Stimulated activated memory B cell treated with anti-CD40 and anti-IgM and Interleukin-4, amounts not matched to agents 10 μg/mL and 1 μg/mL and 100 μg/mL, for 72 hours (primary cell): Measurements from ENCODE around the gene KLHL26.

Source experiments
- ATAC-seq: fragments of 150-1000 bp; cut with Tn5 transposase; 2 replicates; pipeline ENCODE4 v1.10.0; 2021
- H3K27ac Mint-ChIP-seq: one replicate; pipeline ENCODE4 v1.8.0; 2022; ENCODE audit warnings: mild to moderate bottlenecking, mixed read lengths
- H3K27me3 Mint-ChIP-seq: one replicate; pipeline ENCODE4 v1.8.0; 2022; ENCODE audit warnings: mixed read lengths
- H3K36me3 Mint-ChIP-seq: one replicate; pipeline ENCODE4 v1.8.0; 2022; ENCODE audit warnings: mixed read lengths
- H3K4me1 Mint-ChIP-seq: one replicate; pipeline ENCODE4 v1.8.0; 2022; ENCODE audit warnings: mixed read lengths
- H3K4me3 Mint-ChIP-seq: one replicate; pipeline ENCODE4 v1.8.0; 2022; ENCODE audit warnings: mild to moderate bottlenecking, moderate library complexity, mixed read lengths
- H3K9me3 Mint-ChIP-seq: one replicate; pipeline ENCODE4 v1.8.0; 2022; ENCODE audit warnings: mixed read lengths

KLHL26 gene

DNA sequence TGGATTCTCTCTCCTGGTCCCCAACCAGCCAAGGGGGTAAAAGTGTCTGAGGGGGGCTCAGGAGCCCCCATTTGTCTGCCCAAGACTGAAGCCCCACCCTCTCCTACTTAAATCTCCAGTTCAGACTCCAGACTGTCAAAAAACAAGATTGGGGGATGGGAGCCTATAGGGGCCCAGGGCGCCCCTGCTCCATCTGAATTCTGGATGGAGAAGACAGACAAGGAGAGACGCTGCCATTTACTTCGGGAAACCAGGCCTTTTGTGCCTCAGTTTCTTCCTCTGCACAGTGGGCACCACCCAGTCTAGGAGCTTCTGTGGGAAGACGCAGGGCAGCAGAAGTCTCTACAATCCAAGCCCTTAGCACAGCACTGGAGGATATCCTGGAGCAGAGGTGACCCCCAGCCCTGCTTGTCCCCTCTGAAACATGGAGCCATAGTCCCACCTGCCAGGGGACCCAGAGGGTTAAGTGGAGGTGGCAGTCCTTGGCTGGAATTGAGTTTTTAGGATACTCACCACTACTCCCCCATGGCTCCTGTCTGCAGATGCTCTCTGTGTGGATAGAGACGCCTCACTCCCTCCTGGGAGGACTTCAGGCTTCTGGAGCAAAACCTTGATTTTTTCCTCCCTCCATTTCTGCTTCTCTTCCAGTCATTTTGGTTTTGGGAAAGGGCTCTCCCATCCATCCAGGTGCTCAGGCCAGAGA is 28.6 kb upstream of the KLHL26 start:
- H3K4me3 Mint-ChIP-seq: no peak overlapping the region
- H3K27ac Mint-ChIP-seq: no peak overlapping the region
- no peaks in the 10 kb centered on the region for H3K9me3 Mint-ChIP-seq
- peaks cover 44% of the 10 kb centered on the region for H3K4me1 Mint-ChIP-seq
- H3K36me3 Mint-ChIP-seq: no peaks in the 10 kb centered on the region
- no peak for ATAC-seq
- H3K27me3 Mint-ChIP-seq: peaks cover 84% of the 10 kb centered on the region

DNA sequence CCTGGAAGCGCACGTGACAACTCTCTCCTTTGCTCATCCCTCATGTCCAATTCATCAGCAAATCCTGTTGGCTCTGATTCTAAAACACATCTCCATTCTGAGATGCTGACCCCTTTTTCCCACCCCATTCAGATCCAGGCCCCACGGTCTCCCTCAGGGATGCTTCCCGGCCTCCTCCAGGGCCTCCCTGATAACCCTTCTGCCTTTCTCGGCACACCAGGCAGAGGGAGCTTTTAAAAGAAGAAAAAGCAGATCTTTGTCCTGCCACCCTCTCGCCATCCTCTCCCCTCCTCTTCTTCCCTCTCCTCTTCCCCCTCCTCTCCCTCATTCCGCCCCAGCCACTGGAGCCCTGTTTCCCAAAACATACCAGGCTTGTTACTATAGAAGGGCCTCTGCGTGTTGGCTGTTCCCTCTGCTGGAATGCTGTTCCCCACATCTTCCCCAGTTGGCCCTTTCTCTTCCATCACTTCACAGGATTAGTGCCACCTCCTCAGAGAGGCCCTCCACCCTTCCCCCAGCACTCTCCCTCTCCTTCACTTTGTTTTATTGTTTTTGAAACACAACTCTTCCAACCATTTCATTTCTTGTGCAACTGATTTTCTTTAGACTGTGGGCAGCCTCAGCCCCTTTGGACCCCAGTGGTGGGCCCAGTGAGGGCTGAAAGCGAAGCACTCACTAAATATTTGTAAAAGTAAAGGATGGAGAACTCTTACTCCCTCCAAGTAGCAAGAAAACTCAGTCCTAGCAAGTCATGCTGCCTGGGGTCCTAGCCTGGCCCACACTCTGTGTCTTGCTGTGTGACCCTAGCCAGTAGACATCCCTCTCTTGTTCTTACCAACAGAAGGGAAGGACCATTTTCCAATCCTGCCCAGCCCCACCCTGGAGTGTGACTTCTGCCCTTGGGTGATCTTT is 27.8 kb upstream of the KLHL26 start:
- H3K9me3 Mint-ChIP-seq: no peaks in the 10 kb centered on the region
- H3K36me3 Mint-ChIP-seq: no peaks in the 10 kb centered on the region
- ATAC-seq: no peak
- peaks cover 48% of the 10 kb centered on the region for H3K4me1 Mint-ChIP-seq
- H3K27me3 Mint-ChIP-seq: peaks cover 88% of the 10 kb centered on the region
- no peak overlapping the region for H3K27ac Mint-ChIP-seq
- H3K4me3 Mint-ChIP-seq: no peak overlapping the region

DNA sequence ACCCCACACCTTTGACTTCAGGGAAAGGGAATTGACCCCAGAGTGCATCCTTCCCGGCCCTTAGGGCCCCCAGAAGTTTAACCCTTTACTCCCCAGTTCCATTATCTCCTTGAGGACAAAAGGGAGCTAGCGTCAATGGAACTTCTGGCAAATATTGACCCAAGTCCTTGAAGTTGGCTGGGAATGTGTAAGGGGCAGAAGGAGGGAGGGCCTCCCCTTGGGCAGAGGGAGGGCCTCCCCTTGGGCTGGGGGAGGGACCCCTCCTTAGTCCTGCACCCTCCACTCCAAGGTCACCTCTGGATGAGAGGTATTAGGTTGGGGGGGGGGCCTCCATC is 27.1 kb upstream of the KLHL26 start:
- peaks cover 51% of the 10 kb centered on the region for H3K4me1 Mint-ChIP-seq
- H3K27me3 Mint-ChIP-seq: peaks cover 90% of the 10 kb centered on the region
- ATAC-seq: no peak
- H3K4me3 Mint-ChIP-seq: no peak overlapping the region
- H3K36me3 Mint-ChIP-seq: no peaks in the 10 kb centered on the region
- no peak overlapping the region for H3K27ac Mint-ChIP-seq
- no peaks in the 10 kb centered on the region for H3K9me3 Mint-ChIP-seq

DNA sequence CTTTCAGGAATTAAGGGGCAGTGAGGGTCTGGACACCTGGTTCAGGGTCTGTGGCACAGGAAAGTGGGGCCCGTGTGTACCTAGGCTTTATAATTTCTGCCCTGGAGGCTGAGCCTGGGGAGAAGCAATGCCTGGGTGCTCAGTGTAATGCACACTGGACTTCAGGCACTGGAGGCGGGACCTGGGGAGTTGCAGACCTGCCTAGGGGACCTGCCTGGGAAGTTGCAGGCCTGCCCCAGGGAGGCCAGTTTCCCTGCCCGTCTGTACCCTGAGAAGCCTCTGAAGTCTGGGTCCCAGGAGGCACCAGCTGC is 26.6 kb upstream of the KLHL26 start:
- H3K27ac Mint-ChIP-seq: no peak overlapping the region
- no peaks in the 10 kb centered on the region for H3K9me3 Mint-ChIP-seq
- no peak for ATAC-seq
- peaks cover 90% of the 10 kb centered on the region for H3K27me3 Mint-ChIP-seq
- peaks cover 46% of the 10 kb centered on the region for H3K4me1 Mint-ChIP-seq
- no peaks in the 10 kb centered on the region for H3K36me3 Mint-ChIP-seq
- no peak overlapping the region for H3K4me3 Mint-ChIP-seq

DNA sequence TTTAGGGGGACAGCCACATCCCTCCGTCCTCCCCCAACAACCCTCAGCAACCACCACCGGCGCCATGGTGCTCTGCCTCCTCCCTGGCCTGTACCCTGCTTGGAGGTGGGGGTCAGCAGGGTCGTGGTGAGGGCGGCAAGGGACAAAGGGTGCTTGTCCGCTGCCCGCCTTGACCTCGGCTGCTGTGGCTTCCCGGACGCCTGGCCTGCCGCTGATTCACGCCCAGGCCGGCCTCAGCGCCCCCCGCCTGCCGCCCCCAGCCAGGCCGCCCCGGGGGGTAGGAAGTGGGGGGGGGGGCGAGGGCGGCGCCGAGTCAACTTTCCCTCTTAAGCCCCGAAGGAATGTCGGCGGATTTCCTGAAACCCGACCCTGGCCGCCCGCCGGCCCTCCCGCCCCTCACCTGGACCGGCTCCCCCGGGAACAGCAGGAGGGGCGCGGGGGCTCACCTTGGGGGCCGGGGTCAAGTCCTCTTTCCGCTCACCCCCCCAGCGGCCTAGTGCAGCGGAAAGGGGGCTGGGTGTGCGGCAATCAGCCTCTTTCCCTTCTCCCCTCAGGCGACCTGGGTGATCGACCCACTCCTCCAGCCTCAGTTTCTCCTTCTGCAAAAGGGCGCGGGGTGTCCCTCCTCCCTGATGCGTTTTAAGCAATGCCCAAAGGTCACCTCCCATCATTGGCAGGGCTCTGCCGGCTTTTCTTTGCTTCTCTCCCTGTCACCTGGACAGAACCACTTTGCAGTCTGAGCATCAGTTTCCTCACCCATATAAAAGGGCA is 26.1 kb upstream of the KLHL26 start:
- Mint-ChIP-seq H3K36me3 (no peaks in the 10 kb centered on the region), H3K27ac (no peak overlapping the region), H3K27me3 (peaks cover 90% of the 10 kb centered on the region), H3K4me1 (peaks cover 42% of the 10 kb centered on the region), H3K9me3 (no peaks in the 10 kb centered on the region), H3K4me3 (peak overlapping the region; percentile 51)
- ATAC-seq: no peak

DNA sequence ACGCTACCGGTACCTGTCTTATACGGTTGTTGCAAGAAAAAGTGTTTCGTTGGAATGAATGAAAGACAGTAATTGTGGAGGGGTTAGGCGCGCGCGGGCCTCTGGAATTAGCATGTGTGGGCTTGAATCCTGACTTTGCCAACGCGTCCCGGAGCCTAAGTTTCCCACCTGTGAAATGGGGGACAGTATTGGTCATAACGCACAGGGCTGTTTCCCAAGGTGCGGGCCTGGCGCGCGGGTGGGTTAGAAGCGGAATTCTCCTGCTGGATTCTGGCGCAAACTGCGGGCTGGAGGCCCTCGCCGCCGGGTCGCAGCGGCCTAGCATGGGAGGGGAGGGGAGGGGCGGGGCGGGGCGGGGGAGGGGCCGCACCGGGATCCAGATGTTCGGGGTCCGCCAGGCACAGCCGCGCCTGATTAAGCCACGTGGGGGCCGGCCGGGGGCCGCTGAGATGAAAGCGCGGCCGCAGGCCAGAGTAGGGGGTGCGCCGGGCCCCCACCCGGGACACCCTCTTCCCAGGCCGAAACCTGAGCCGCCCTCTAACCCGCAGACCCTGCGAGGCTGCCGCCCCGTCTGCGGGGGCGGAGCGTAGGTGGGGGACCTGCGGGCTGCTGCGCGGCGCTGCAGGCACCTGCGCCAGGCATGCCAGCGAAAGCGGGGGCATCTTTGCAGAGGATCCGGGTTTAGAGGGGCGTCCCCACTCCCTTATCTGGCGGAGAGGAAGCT is 25.3 kb upstream of the KLHL26 start:
- peak; percentile 21 for ATAC-seq
- Mint-ChIP-seq H3K27me3 (peaks cover 97% of the 10 kb centered on the region), H3K4me3 (peak overlapping the region; percentile 57), H3K4me1 (peaks cover 42% of the 10 kb centered on the region), H3K27ac (no peak overlapping the region), H3K36me3 (no peaks in the 10 kb centered on the region), H3K9me3 (no peaks in the 10 kb centered on the region)

DNA sequence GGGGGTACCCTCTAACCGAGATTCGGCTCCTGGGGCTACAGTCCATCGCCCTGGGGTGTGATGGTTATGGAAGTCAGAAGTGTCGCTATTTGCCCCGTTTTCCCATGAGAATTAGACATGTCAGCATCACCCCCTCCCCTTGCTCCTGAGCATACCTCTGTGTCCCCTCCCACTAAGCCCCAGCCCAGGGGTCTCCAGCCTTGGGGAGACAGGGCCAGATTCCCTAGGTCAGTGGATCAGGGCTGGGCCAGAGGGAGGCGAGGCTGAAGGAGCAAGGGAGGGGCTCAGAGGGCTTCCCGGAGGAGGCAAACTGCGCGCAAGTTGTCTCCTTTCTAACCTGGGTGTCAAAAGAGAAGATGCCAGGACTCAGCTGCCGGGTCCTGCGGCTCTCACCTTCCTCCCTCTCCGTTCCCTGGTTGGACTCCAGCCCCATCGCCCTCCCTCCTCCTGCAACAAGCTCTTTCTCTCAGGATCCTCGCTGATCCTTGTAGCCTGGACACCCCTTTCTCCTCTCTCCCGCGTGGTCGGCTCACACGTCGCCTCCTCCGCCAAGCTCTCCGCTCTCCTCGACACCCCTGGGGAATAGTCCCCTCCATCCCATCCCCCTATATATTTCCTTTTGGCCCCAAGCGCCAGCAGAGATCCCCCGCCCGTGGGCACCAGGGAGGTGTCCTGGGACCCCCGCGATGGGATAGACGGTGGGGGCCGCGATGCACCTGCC is 24.6 kb upstream of the KLHL26 start:
- ATAC-seq: no peak
- Mint-ChIP-seq H3K27ac (no peak overlapping the region), H3K36me3 (no peaks in the 10 kb centered on the region), H3K9me3 (no peaks in the 10 kb centered on the region), H3K27me3 (peaks cover 100% of the 10 kb centered on the region), H3K4me3 (peak overlapping the region; percentile 57), H3K4me1 (peaks cover 38% of the 10 kb centered on the region)

DNA sequence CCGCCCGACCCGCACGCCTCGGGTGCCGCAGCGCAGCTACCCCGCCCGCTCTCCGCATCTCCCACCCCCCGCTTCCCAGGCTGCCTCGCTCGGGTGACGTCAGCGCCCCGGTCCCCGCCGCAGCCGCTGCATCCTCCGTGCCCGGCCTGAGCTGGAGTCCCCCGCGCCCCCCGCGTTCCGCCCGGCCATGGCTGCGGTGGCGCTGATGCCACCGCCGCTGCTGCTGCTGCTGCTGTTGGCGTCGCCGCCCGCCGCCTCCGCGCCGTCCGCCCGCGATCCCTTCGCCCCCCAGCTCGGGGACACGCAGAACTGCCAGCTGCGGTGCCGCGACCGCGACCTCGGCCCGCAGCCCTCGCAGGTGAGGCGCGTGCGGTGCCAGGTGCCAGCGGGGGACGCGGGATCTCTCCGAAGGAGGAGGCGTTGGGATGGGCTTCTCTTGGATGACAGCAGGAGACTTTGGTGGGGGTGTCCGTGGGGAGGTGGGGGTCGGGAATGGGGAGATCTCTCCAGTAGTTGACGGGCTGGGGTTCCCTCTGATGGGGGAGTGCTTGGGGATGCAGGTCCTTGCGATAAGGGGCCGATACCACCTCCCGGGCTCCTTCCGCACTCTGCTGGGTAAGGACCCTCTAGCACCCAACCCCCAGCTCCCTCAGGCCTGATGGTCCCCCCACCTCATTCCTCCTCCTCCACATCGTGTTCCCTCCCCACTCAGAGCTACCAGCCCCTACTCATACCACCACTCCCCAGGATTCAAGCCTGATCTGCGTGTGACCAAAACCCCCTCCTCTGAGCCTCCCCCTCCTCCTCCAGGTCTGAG is 23.8 kb upstream of the KLHL26 start, which contains the start of gene TMEM59L:
TSS of gene TMEM59L (plus strand) at position 99 of the 817 bp plus-strand sequence. CDS start at position 188, 89 bp downstream.
- ATAC-seq: peak; percentile 47
- Mint-ChIP-seq H3K9me3 (no peaks in the 10 kb centered on the region), H3K27ac (no peak within 1 kb of the TSS), H3K4me3 (peak within 1 kb of the TSS; percentile 60), H3K27me3 (peaks cover 100% of the 10 kb centered on the region), H3K4me1 (peaks cover 30% of the 10 kb centered on the region), H3K36me3 (no peaks in the 10 kb centered on the region)

DNA sequence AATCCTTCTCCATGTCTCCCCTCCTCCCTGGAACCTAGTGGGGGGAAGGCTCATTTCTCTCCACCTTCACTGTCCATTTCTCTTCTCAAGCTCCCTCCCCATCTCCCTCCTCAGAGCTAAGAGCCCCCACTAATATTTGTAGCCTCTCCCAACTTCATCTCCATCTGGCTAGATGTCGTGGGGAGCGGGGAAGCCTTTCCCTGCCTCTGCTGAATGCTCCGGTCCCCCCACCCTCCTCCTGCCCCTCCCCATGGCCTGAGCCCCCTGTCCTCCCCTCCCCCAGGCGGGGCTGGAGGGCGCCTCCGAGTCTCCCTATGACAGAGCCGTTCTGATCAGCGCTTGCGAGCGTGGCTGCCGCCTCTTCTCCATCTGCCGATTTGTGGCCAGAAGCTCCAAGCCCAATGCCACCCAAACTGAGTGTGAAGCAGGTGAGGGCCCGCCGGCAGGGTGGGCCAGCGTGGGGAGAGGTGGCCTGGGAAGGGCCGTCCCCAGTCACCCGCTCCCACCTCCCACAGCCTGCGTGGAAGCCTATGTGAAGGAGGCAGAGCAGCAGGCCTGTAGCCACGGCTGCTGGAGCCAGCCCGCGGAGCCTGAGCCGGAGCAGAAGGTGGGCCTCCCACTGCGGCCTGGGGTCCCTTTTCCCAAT is 23.1 kb upstream of the KLHL26 start:
- Mint-ChIP-seq H3K27me3 (peaks cover 96% of the 10 kb centered on the region), H3K36me3 (no peaks in the 10 kb centered on the region), H3K9me3 (no peaks in the 10 kb centered on the region), H3K4me1 (peaks cover 29% of the 10 kb centered on the region), H3K27ac (no peak overlapping the region), H3K4me3 (peak overlapping the region; percentile 60)
- ATAC-seq: peak; percentile 28

DNA sequence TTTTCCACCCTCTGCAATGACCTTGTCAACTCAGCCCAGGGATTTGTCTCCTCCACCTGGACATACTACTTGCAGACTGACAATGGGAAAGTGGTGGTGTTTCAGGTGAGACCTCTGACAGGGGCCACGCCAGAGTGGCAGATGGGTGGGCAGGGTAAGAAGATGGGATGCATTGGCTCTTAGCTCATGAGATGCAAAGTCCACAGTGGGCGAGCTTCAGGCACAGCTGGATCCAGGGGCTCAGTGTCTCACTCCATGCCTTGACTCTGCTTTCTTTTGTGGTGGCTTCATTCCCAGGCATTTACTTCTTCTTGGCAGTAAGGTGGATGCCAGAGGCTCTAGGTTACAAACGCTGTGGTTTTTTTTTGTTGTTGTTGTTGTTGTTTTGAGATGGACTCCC is 20.8 kb upstream of the KLHL26 start:
- Mint-ChIP-seq H3K4me1 (peaks cover 26% of the 10 kb centered on the region), H3K36me3 (no peaks in the 10 kb centered on the region), H3K27ac (no peak overlapping the region), H3K4me3 (no peak overlapping the region), H3K9me3 (no peaks in the 10 kb centered on the region), H3K27me3 (peaks cover 82% of the 10 kb centered on the region)
- ATAC-seq: no peak

DNA sequence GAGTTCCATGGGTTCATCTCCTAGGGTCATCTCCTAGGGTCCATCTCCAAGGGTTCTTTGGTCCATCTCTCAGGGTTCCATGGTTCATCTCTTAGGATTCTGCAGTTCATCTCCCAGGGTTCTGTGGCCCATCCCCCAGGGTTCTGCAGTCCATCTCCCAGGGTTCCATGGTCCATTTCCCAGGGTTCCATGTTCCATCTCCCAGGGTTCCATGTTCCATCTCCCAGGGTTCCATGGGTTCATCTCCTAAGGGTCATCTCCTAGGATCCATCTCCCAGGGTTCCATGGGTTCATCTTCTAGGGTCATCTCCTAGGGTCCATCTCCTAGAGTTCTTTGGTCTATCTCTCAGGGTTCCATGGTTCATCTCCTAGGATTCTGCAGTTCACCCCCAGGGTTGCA is 19.3 kb upstream of the KLHL26 start:
- no peak for ATAC-seq
- H3K36me3 Mint-ChIP-seq: no peaks in the 10 kb centered on the region
- H3K9me3 Mint-ChIP-seq: no peaks in the 10 kb centered on the region
- H3K4me3 Mint-ChIP-seq: no peak overlapping the region
- peaks cover 67% of the 10 kb centered on the region for H3K27me3 Mint-ChIP-seq
- no peak overlapping the region for H3K27ac Mint-ChIP-seq
- peaks cover 15% of the 10 kb centered on the region for H3K4me1 Mint-ChIP-seq

DNA sequence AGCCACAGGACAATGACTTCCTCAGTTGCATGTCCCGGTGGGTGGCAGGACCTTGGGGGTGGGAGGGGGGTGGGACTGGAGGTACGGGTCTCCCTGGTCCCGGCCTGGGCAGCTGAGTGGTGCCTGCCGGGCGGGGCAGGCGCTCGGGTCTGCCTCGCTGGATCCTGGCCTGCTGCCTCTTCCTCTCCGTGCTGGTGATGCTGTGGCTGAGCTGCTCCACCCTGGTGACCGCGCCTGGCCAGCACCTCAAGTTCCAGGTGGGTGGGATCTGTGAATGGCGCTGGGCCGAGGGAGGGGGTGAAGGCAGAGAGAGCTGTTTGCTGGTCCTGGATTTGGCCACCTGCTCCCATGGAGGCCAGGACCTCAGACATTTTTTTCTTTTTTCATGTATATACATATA is 18.6 kb upstream of the KLHL26 start:
- H3K27me3 Mint-ChIP-seq: peaks cover 61% of the 10 kb centered on the region
- H3K4me1 Mint-ChIP-seq: peaks cover 11% of the 10 kb centered on the region
- no peaks in the 10 kb centered on the region for H3K36me3 Mint-ChIP-seq
- no peak overlapping the region for H3K27ac Mint-ChIP-seq
- ATAC-seq: no peak
- H3K4me3 Mint-ChIP-seq: no peak overlapping the region
- H3K9me3 Mint-ChIP-seq: no peaks in the 10 kb centered on the region

DNA sequence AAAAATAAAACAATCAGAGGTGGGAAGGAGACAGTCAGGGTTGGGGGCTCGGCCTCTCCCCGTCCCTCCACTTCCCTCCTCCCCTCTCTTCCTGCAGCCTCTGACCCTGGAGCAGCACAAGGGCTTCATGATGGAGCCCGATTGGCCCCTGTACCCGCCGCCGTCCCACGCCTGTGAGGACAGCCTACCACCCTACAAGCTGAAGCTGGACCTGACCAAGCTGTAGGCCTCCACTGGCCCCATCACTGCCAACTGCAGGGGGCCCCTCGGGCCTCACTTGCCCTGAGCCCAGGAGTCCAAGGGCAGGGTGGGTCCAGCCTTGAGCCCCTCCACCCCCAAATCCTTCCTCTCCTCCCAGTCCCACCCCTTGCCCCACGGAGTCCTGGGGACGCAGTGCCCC is 16.5 kb upstream of the KLHL26 start:
- Mint-ChIP-seq H3K4me1 (no peaks in the 10 kb centered on the region), H3K27ac (no peak overlapping the region), H3K36me3 (no peaks in the 10 kb centered on the region), H3K27me3 (peaks cover 40% of the 10 kb centered on the region), H3K4me3 (no peak overlapping the region), H3K9me3 (no peaks in the 10 kb centered on the region)
- ATAC-seq: no peak
